Stimulated activated CD4-positive, alpha-beta T cell treated with anti-CD3 and anti-CD28 coated beads, Interleukin-15, amount 100 ng/mL, for 24 hours (primary cell): Measurements from ENCODE around the gene DNAH3.
"Not testable (repeated sequence)": the region's sequence is repeated elsewhere in the genome, so short reads cannot be mapped to it uniquely, and the experiment has no call there.

ENCODE experiments used
- DNase-seq: peaks from one replicate; pipeline ENCODE4 v3.0.0-alpha.2; 2020

Gene DNAH3

GRCh38 chr16:21063314-21063713, 87.3 kb downstream of the DNAH3 start:
- not testable (repeated sequence) for DNase-seq

GRCh38 chr16:21060027-21060510, 90.6 kb downstream of the DNAH3 start:
- DNase-seq = no peak

GRCh38 chr16:21057875-21058274, 92.8 kb downstream of the DNAH3 start:
- DNase-seq = no peak

- no peak for DNase-seq
Observed at GRCh38 chr16:21056396-21056795, 94.2 kb downstream of the DNAH3 start.

- not testable (repeated sequence) for DNase-seq
Observed at GRCh38 chr16:21055738-21056137, 94.9 kb downstream of the DNAH3 start.

GRCh38 chr16:21053590-21053989, 97.1 kb downstream of the DNAH3 start:
- DNase-seq = no peak

- DNase-seq = not testable (repeated sequence)
Observed at GRCh38 chr16:21048091-21048912, 102.3 kb downstream of the DNAH3 start.

- DNase-seq = no peak
Observed at GRCh38 chr16:21038197-21038596, 112.4 kb downstream of the DNAH3 start.

- DNase-seq = no peak
Observed at GRCh38 chr16:21037736-21038135, 112.9 kb downstream of the DNAH3 start.

GRCh38 chr16:21037168-21037567, 113.5 kb downstream of the DNAH3 start:
- no peak for DNase-seq

- no peak for DNase-seq
Observed at GRCh38 chr16:21036471-21036870, 114.2 kb downstream of the DNAH3 start.

- no peak for DNase-seq
Observed at GRCh38 chr16:21033704-21034103, 116.9 kb downstream of the DNAH3 start.

- no peak for DNase-seq
Observed at GRCh38 chr16:21033264-21033663, 117.4 kb downstream of the DNAH3 start.

- DNase-seq = no peak
Observed at GRCh38 chr16:21028728-21029127, 121.9 kb downstream of the DNAH3 start.

GRCh38 chr16:21026846-21027245, 123.8 kb downstream of the DNAH3 start:
- DNase-seq = no peak

GRCh38 chr16:21023509-21024202, 127.0 kb downstream of the DNAH3 start:
- no peak for DNase-seq

GRCh38 chr16:21021316-21021715, 129.3 kb downstream of the DNAH3 start:
- no peak for DNase-seq

- no peak for DNase-seq
Observed at GRCh38 chr16:21009815-21010214, 140.8 kb downstream of the DNAH3 start.

- no peak for DNase-seq
Observed at GRCh38 chr16:21005008-21005407, 145.6 kb downstream of the DNAH3 start.

- DNase-seq = peak; percentile 44
Observed at GRCh38 chr16:21001262-21001661, 149.4 kb downstream of the DNAH3 start.

GRCh38 chr16:20997147-20997546, 153.5 kb downstream of the DNAH3 start:
- DNase-seq = no peak

GRCh38 chr16:20995711-20996110, 154.9 kb downstream of the DNAH3 start:
- DNase-seq = no peak

- DNase-seq = not testable (repeated sequence)
Observed at GRCh38 chr16:20989496-20990070, 161.1 kb downstream of the DNAH3 start.

- no peak for DNase-seq
Observed at GRCh38 chr16:20987049-20987448, 163.6 kb downstream of the DNAH3 start.
